HepG2 (cell line): ENCODE results near the gene CNNM4.

Experiments used
- DBP ChIP-seq: sonication (generic); formaldehyde crosslinking; IDR thresholded peaks from 2 replicates; pipeline ENCODE4 v1.4.0; 2020; ENCODE audit warnings: missing genetic modification reagents; ENCODE audit errors: not compliant biosample characterization
- GABPA ChIP-seq, 2 experiments: IDR thresholded peaks; 2 replicates each; pipeline ENCODE4 v1.6.1; 2011 to 2016; ENCODE audit warnings: low read depth in 2 of 2, low read length in 1 of 2, missing biosample characterization in 1 of 2, missing genetic modification characterization in 1 of 2
- SMC3 ChIP-seq: IDR thresholded peaks from 2 replicates; pipeline ENCODE4 v1.6.1; 2011; ENCODE audit warnings: low read length, improper control_type of control experiment
- ZBTB21 ChIP-seq: sonication (generic); formaldehyde crosslinking; IDR thresholded peaks from 2 replicates; pipeline ENCODE4 v1.4.0; 2020; ENCODE audit warnings: missing genetic modification reagents
- ZNF446 ChIP-seq: sonication (generic); formaldehyde crosslinking; IDR thresholded peaks from 2 replicates; pipeline ENCODE4 v1.5.0; 2020; ENCODE audit warnings: mild to moderate bottlenecking, missing genetic modification reagents
- ZNF451 ChIP-seq: sonication (generic); formaldehyde crosslinking; IDR thresholded peaks from 2 replicates; pipeline ENCODE4 v1.5.0; 2020; ENCODE audit warnings: mild to moderate bottlenecking, missing genetic modification reagents

- TF ChIP-seq GABPA (IDR thresholded peaks at IDR 0.05; ENCODE audit: low read depth, low read length) (no peak), GABPA (CRISPR knock-in tag; IDR thresholded peaks at IDR 0.05; ENCODE audit: low read depth) (no peak), SMC3 (no peak), DBP (no peak), ZNF451 (CRISPR knock-in tag) (no peak), ZNF446 (CRISPR knock-in tag) (no peak), ZBTB21 (no peak)
Measured at GRCh38 chr2:96838345-96839292, 77.9 kb downstream of the CNNM4 start.
